NCI-H1105 (cell line): ENCODE results near the gene ILF2.

ENCODE experiments used
- DNase-seq: peaks from one replicate; lab custom pipeline; 2025; lab: John Stamatoyannopoulos, UW

The ILF2 gene

GRCh38 chr1:153627715-153628626, 42.8 kb downstream of the ILF2 start, which contains the start of gene S100A1:
TSS of gene S100A1 (plus strand) at chr1:153628434. CDS start at chr1:153630522, 2,088 bp downstream.
- no peak for DNase-seq

- DNase-seq = peak; percentile 71
These were observed 43.7 kb downstream of the ILF2 start, which contains the start of gene S100A13 for GRCh38 chr1:153626904-153627714. TSS of gene S100A13 (minus strand) at chr1:153627505. CDS start at chr1:153626472, 1,033 bp downstream.

- no peak for DNase-seq
These were observed 44.3 kb downstream of the ILF2 start for GRCh38 chr1:153626477-153626903.

GRCh38 chr1:153624965-153625611, 45.7 kb downstream of the ILF2 start:
- no peak for DNase-seq

- DNase-seq = no peak
These were observed 47.7 kb downstream of the ILF2 start for GRCh38 chr1:153623101-153623500.

GRCh38 chr1:153619171-153619570, 51.6 kb downstream of the ILF2 start:
- DNase-seq = no peak

- DNase-seq = peak; percentile 50
These were observed 53.1 kb downstream of the ILF2 start for GRCh38 chr1:153617663-153618062.

- DNase-seq = no peak
These were observed 53.9 kb downstream of the ILF2 start for GRCh38 chr1:153616917-153617311.

- DNase-seq = no peak
These were observed 54.5 kb downstream of the ILF2 start, which contains the start of gene S100A14 for GRCh38 chr1:153616144-153616916. TSS of gene S100A14 (minus strand) at chr1:153616325. CDS start at chr1:153615858, 467 bp downstream.

- no peak for DNase-seq
These were observed 55.4 kb downstream of the ILF2 start for GRCh38 chr1:153615406-153615805.

- DNase-seq = no peak
These were observed 55.9 kb downstream of the ILF2 start for GRCh38 chr1:153614906-153615305.

GRCh38 chr1:153614189-153614900, 56.4 kb downstream of the ILF2 start:
- no peak for DNase-seq

GRCh38 chr1:153613406-153613805, 57.4 kb downstream of the ILF2 start:
- no peak for DNase-seq

GRCh38 chr1:153612755-153613331, 58.0 kb downstream of the ILF2 start, which contains the start of gene S100A16:
TSS of gene S100A16 (minus strand) at chr1:153613137. CDS start at chr1:153608151, 4,986 bp downstream.
- DNase-seq = no peak

GRCh38 chr1:153612111-153612754, 58.6 kb downstream of the ILF2 start:
- no peak for DNase-seq
